Measurements from ENCODE around the gene SPARC. TPM values are rescaled to one million over a fixed set of nuclear protein-coding genes. Genes with fewer than 3 reads are reported as not detected.

SPARC gene
- polyA plus RNA-seq, 1 of the 3 experiments (the other 2 are of a cell fraction): 1,115 TPM

DNA sequence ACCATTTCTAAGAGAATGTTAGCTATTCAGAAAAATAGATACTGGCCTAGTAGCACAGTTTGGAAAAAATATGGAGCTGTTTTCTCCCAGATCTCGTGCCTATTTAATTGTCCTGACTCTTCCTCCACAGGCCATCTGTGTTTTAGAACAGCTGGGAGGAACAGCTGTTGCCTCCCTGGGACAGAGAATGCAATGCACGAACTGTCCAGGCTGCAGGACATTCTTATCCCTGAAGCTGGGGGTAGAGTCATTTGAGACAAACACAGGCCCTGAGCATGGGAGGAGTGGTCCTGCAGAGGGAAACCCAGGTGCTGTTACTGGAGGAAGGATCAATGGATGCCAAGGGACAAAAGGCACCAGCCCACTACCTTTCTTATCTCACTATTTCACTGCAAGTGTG is 20.9 kb upstream of the SPARC start:
- no peak overlapping the region for H3K4me3 ChIP-seq (ENCODE audit: low read depth in 2 of 2, low read length in 1 of 2)
- H3K9me3 ChIP-seq: no peaks in the 10 kb centered on the region
- no peaks in the 10 kb centered on the region for H4K20me1 ChIP-seq (ENCODE audit: insufficient read depth)
- H3F3A ChIP-seq (replicated peaks; ENCODE audit: insufficient read depth): peaks cover 16% of the 10 kb centered on the region
- H3K4me2 ChIP-seq: no peak overlapping the region
- H3K9ac ChIP-seq: no peak overlapping the region
- no peak overlapping the region for H3K27ac ChIP-seq (ENCODE audit: low read depth in 2 of 2, low read length in 1 of 2)
- H3K79me2 ChIP-seq (ENCODE audit: insufficient read depth): no peaks in the 10 kb centered on the region
- no peaks in the 10 kb centered on the region for H3K9me2 ChIP-seq
- 73% methylated on average over 2 of the region's 2 CpGs for WGBS (ENCODE audit: low lambda C conversion rate)
- CTCF ChIA-PET: interaction anchor here (0.7 to 7.4 kb wide), 5 partner anchors 11 to 49 kb away, joined by 3 to 49 read pairs (median 3); no protein-coding TSS in a partner anchor
- H3K27me3 ChIP-seq (ENCODE audit: insufficient read depth): no peaks in the 10 kb centered on the region
- H2AFZ ChIP-seq (ENCODE audit: low read depth): no peak overlapping the region
- DNase-seq: no peak
- peaks cover 0 to 9% of the 10 kb centered on the region in 2 experiments; a peak in 2 of 4 replicates for H3K4me1 ChIP-seq (ENCODE audit: control insufficient read depth in 1 of 2, insufficient read depth in 2 of 2, low read depth in 1 of 2, low read length in 1 of 2)
- TF ChIP-seq SMC3 (IDR thresholded peaks at IDR 0.05; ENCODE audit: low read depth, low read length) (no peak), NRF1 (IDR thresholded peaks at IDR 0.05; ENCODE audit: low read depth, low read length) (no peak), FOSL2 (IDR thresholded peaks at IDR 0.05; ENCODE audit: borderline replicate concordance, low read depth) (no peak), TCF12 (IDR thresholded peaks at IDR 0.05) (no peak), TEAD4 (IDR thresholded peaks at IDR 0.05; ENCODE audit: borderline replicate concordance, insufficient read depth) (no peak), RFX5 (IDR thresholded peaks at IDR 0.05; ENCODE audit: low read length) (no peak), EP300 (IDR thresholded peaks at IDR 0.05; ENCODE audit: borderline replicate concordance in 1 of 2, low read depth in 1 of 2, low read length in 1 of 2) (no peak), FOXM1 (IDR thresholded peaks at IDR 0.05; ENCODE audit: low read depth) (no peak), POLR2AphosphoS5 (IDR thresholded peaks at IDR 0.05; ENCODE audit: low read depth, low read length) (no peak), EZH2phosphoT487 (IDR thresholded peaks at IDR 0.05; ENCODE audit: borderline replicate concordance, low read depth) (no peak), CTCF (IDR thresholded peaks at IDR 0.05) (no peak), GABPA (IDR thresholded peaks at IDR 0.05; ENCODE audit: low read depth) (no peak), JUND (IDR thresholded peaks at IDR 0.05) (no peak), SIN3A (IDR thresholded peaks at IDR 0.05; ENCODE audit: borderline replicate concordance, low read depth, low read length) (no peak), CHD2 (IDR thresholded peaks at IDR 0.05; ENCODE audit: low read length, partially characterized antibody) (no peak), MEF2A (IDR thresholded peaks at IDR 0.05; ENCODE audit: borderline replicate concordance, low read depth) (no peak), MXI1 (IDR thresholded peaks at IDR 0.05; ENCODE audit: low read depth, low read length) (no peak), TAF1 (IDR thresholded peaks at IDR 0.05; ENCODE audit: borderline replicate concordance, low read depth, low read length) (no peak)
- TF ChIP-seq, protein P1, sequence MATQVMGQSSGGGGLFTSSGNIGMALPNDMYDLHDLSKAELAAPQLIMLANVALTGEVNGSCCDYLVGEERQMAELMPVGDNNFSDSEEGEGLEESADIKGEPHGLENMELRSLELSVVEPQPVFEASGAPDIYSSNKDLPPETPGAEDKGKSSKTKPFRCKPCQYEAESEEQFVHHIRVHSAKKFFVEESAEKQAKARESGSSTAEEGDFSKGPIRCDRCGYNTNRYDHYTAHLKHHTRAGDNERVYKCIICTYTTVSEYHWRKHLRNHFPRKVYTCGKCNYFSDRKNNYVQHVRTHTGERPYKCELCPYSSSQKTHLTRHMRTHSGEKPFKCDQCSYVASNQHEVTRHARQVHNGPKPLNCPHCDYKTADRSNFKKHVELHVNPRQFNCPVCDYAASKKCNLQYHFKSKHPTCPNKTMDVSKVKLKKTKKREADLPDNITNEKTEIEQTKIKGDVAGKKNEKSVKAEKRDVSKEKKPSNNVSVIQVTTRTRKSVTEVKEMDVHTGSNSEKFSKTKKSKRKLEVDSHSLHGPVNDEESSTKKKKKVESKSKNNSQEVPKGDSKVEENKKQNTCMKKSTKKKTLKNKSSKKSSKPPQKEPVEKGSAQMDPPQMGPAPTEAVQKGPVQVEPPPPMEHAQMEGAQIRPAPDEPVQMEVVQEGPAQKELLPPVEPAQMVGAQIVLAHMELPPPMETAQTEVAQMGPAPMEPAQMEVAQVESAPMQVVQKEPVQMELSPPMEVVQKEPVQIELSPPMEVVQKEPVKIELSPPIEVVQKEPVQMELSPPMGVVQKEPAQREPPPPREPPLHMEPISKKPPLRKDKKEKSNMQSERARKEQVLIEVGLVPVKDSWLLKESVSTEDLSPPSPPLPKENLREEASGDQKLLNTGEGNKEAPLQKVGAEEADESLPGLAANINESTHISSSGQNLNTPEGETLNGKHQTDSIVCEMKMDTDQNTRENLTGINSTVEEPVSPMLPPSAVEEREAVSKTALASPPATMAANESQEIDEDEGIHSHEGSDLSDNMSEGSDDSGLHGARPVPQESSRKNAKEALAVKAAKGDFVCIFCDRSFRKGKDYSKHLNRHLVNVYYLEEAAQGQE (IDR thresholded peaks at IDR 0.05; ENCODE audit: low read depth, low read length): no peak
- TF ChIP-seq, protein P2, sequence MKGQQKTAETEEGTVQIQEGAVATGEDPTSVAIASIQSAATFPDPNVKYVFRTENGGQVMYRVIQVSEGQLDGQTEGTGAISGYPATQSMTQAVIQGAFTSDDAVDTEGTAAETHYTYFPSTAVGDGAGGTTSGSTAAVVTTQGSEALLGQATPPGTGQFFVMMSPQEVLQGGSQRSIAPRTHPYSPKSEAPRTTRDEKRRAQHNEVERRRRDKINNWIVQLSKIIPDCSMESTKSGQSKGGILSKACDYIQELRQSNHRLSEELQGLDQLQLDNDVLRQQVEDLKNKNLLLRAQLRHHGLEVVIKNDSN (IDR thresholded peaks at IDR 0.05; ENCODE audit: borderline replicate concordance, low read depth): no peak
- POLR2A ChIA-PET: no interaction called here
- no peaks in the 10 kb centered on the region for H3K36me3 ChIP-seq (replicated peaks in 1 of 2; ENCODE audit: control insufficient read depth in 1 of 2, insufficient read depth in 2 of 2, low read length in 1 of 2)
